ENCODE data around the gene ITIH4. TPM values are rescaled to one million over a fixed set of nuclear protein-coding genes. Genes with fewer than 3 reads are reported as not detected.

The ITIH4 gene
- total RNA-seq, 1 experiment from 2014 or later: not detected

GRCh38 chr3:52817221-52817620 lies 13.3 kb downstream of the ITIH4 start:
- DNase-seq (ENCODE audit: low read depth, low spot score): no peak
- in situ Hi-C loops (cut with HindIII; ENCODE audit: low pct_unique_long_range_greater_than_20kb, low sequenced_read_pairs): no loop called here

- in situ Hi-C loops (cut with HindIII; ENCODE audit: low pct_unique_long_range_greater_than_20kb, low sequenced_read_pairs): no loop called here
- no peak for DNase-seq (ENCODE audit: low read depth, low spot score)
Measured at GRCh38 chr3:52816654-52817053, 13.8 kb downstream of the ITIH4 start.

- in situ Hi-C loops (cut with HindIII; ENCODE audit: low pct_unique_long_range_greater_than_20kb, low sequenced_read_pairs): no loop called here
- DNase-seq (ENCODE audit: low read depth, low spot score): no peak
Measured at GRCh38 chr3:52816199-52816598, 14.3 kb downstream of the ITIH4 start.

- in situ Hi-C loops (cut with HindIII; ENCODE audit: low pct_unique_long_range_greater_than_20kb, low sequenced_read_pairs): no loop called here
- DNase-seq (ENCODE audit: low read depth, low spot score): no peak
Measured at GRCh38 chr3:52813810-52814209, 16.7 kb downstream of the ITIH4 start.

- DNase-seq (ENCODE audit: low read depth, low spot score): no peak
- in situ Hi-C loops (cut with HindIII; ENCODE audit: low pct_unique_long_range_greater_than_20kb, low sequenced_read_pairs): no loop called here
Measured at GRCh38 chr3:52811452-52812011, 18.9 kb downstream of the ITIH4 start.

- in situ Hi-C loops (cut with HindIII; ENCODE audit: low pct_unique_long_range_greater_than_20kb, low sequenced_read_pairs): no loop called here
- no peak for DNase-seq (ENCODE audit: low read depth, low spot score)
Measured at GRCh38 chr3:52810923-52811322, 19.5 kb downstream of the ITIH4 start.

- no peak for DNase-seq (ENCODE audit: low read depth, low spot score)
- in situ Hi-C loops (cut with HindIII; ENCODE audit: low pct_unique_long_range_greater_than_20kb, low sequenced_read_pairs): no loop called here
Measured at GRCh38 chr3:52809662-52810377, 20.7 kb downstream of the ITIH4 start.

- DNase-seq (ENCODE audit: low read depth, low spot score): no peak
- in situ Hi-C loops (cut with HindIII; ENCODE audit: low pct_unique_long_range_greater_than_20kb, low sequenced_read_pairs): no loop called here
Measured at GRCh38 chr3:52809149-52809548, 21.3 kb downstream of the ITIH4 start.

GRCh38 chr3:52805270-52806039 lies 25.0 kb downstream of the ITIH4 start:
- in situ Hi-C loops (cut with HindIII; ENCODE audit: low pct_unique_long_range_greater_than_20kb, low sequenced_read_pairs): no loop called here
- no peak for DNase-seq (ENCODE audit: low read depth, low spot score)

GRCh38 chr3:52801839-52802238 lies 28.6 kb downstream of the ITIH4 start:
- no peak for DNase-seq (ENCODE audit: low read depth, low spot score)
- in situ Hi-C loops (cut with HindIII; ENCODE audit: low pct_unique_long_range_greater_than_20kb, low sequenced_read_pairs): no loop called here

GRCh38 chr3:52800079-52800478 lies 30.4 kb downstream of the ITIH4 start:
- no peak for DNase-seq (ENCODE audit: low read depth, low spot score)
- in situ Hi-C loops (cut with HindIII; ENCODE audit: low pct_unique_long_range_greater_than_20kb, low sequenced_read_pairs): no loop called here

- peak; percentile 63 for DNase-seq (ENCODE audit: low read depth, low spot score)
- in situ Hi-C loops (cut with HindIII; ENCODE audit: low pct_unique_long_range_greater_than_20kb, low sequenced_read_pairs): no loop called here
Measured at GRCh38 chr3:52798978-52799476, 31.4 kb downstream of the ITIH4 start.

- no peak for DNase-seq (ENCODE audit: low read depth, low spot score)
- in situ Hi-C loops (cut with HindIII; ENCODE audit: low pct_unique_long_range_greater_than_20kb, low sequenced_read_pairs): no loop called here
Measured at GRCh38 chr3:52798376-52798977, 32.0 kb downstream of the ITIH4 start.

- in situ Hi-C loops (cut with HindIII; ENCODE audit: low pct_unique_long_range_greater_than_20kb, low sequenced_read_pairs): no loop called here
- DNase-seq (ENCODE audit: low read depth, low spot score): no peak
Measured at GRCh38 chr3:52796411-52796810, 34.1 kb downstream of the ITIH4 start.

- in situ Hi-C loops (cut with HindIII; ENCODE audit: low pct_unique_long_range_greater_than_20kb, low sequenced_read_pairs): no loop called here
- no peak for DNase-seq (ENCODE audit: low read depth, low spot score)
Measured at GRCh38 chr3:52795298-52795900, 35.1 kb downstream of the ITIH4 start.

GRCh38 chr3:52794612-52795099 lies 35.8 kb downstream of the ITIH4 start, which contains the start of gene ITIH3:
Gene ITIH3, plus strand, starts transcription at chr3:52794796. Its CDS starts 8 bp downstream, at chr3:52794804.
- in situ Hi-C loops (cut with HindIII; ENCODE audit: low pct_unique_long_range_greater_than_20kb, low sequenced_read_pairs): no loop called here
- no peak for DNase-seq (ENCODE audit: low read depth, low spot score)

GRCh38 chr3:52793702-52794611 lies 36.5 kb downstream of the ITIH4 start:
- no peak for DNase-seq (ENCODE audit: low read depth, low spot score)
- in situ Hi-C loops (cut with HindIII; ENCODE audit: low pct_unique_long_range_greater_than_20kb, low sequenced_read_pairs): no loop called here

Data from SK-MEL-5 (cell line).